Activated CD8-positive, alpha-beta T cell treated with anti-CD3 and anti-CD28 coated beads for 36 hours (primary cell): ENCODE data around the gene LBX1. TPM values are rescaled to one million over a fixed set of nuclear protein-coding genes. Genes with fewer than 3 reads are reported as not detected.

ENCODE experiments used
- ATAC-seq: fragments of 200-7000 bp; cut with Tn5 transposase; one replicate; pipeline ENCODE4 v1.10.0; 2021; ENCODE audit warnings: mild to moderate bottlenecking, moderate library complexity
- CTCF ChIA-PET: fragments of 350-600 bp; sonication (Branson Sonifier 250); formaldehyde crosslinking; loops from one replicate; lab custom pipeline; 2021; ENCODE audit warnings: antibody characterized with exemption; lab: Charles Lee
- POLR2A ChIA-PET: fragments of 350-600 bp; sonication (Branson Sonifier 250); formaldehyde crosslinking; loops from one replicate; lab custom pipeline; 2021; ENCODE audit warnings: antibody characterized with exemption; lab: Charles Lee
- DNase-seq: peaks from one replicate; pipeline ENCODE4 v3.0.0-alpha.2; 2020
- H3K27ac Mint-ChIP-seq: one replicate; pipeline ENCODE4 v1.8.0; 2021; ENCODE audit warnings: mild to moderate bottlenecking, mixed read lengths
- H3K27me3 Mint-ChIP-seq: one replicate; pipeline ENCODE4 v1.8.0; 2021; ENCODE audit warnings: mixed read lengths
- H3K36me3 Mint-ChIP-seq: one replicate; pipeline ENCODE4 v1.8.0; 2021; ENCODE audit warnings: low read depth, mixed read lengths
- H3K4me1 Mint-ChIP-seq: one replicate; pipeline ENCODE4 v1.8.0; 2021; ENCODE audit warnings: low read depth, mixed read lengths
- H3K4me3 Mint-ChIP-seq: one replicate; pipeline ENCODE4 v1.8.0; 2021; ENCODE audit warnings: mild to moderate bottlenecking, moderate library complexity, mixed read lengths
- H3K9me3 Mint-ChIP-seq: one replicate; pipeline ENCODE4 v1.8.0; 2021; ENCODE audit warnings: mixed read lengths
- CTCF ChIP-seq: fragments of 200-600 bp; IDR thresholded peaks from one replicate; pipeline ENCODE4 v1.8.0; 2022; ENCODE audit warnings: antibody characterized with exemption, mild to moderate bottlenecking
- intact Hi-C: fragments of 100-400 bp; cut with micrococcal nuclease; formaldehyde crosslinking; loops from one replicate; pipeline ENCODE4 v1.10.0; 2022
- total RNA-seq, 2 experiments: library from RNA; stranded (reverse); gene quantifications; one replicate each; pipeline ENCODE4 v1.2.3, GENCODE V29; 2021

The LBX1 gene
- total RNA-seq, 2 experiments from 2014 or later: not detected

DNA sequence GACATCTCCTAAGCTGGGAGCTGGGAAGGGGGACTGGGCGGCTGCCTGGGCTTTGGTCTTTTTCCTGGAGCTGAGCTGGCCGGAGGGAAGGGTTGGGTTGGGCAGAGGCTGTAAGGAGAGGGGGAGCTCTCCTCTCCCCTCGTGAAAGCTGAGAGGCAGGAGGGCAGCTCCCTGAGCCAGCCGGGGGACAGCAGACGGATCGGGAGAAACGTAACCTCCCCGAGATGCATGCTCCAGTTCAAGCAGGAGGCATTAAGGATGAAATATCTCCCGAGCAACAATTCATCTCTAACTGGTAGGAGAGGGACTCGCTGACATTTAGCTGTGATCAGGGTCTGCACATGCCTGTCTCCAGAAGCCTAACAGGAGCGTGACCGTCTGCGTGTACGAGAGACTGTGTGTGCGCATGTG is 19.9 kb upstream of the LBX1 start:
- DNase-seq: no peak
- Mint-ChIP-seq H3K27me3 (peaks cover 27% of the 10 kb centered on the region), H3K4me3 (no peak overlapping the region), H3K4me1 (no peaks in the 10 kb centered on the region), H3K9me3 (no peaks in the 10 kb centered on the region), H3K27ac (no peak overlapping the region), H3K36me3 (no peaks in the 10 kb centered on the region)
- no peak for TF ChIP-seq CTCF
- POLR2A ChIA-PET: no interaction called here
- ATAC-seq: no peak
- intact Hi-C loops: no loop called here
- CTCF ChIA-PET: interaction anchor here (1.1 kb wide), 2 partner anchors 36 to 107 kb away, joined by 3 read pairs; no protein-coding TSS in a partner anchor

GRCh38 chr10:101246639-101247038 is 17.4 kb upstream of the LBX1 start:
- CTCF ChIA-PET: interaction anchor here (0.7 kb wide), 1 partner anchor 620 kb away, joined by 3 read pairs; no protein-coding TSS in a partner anchor
- Mint-ChIP-seq H3K4me3 (no peak overlapping the region), H3K36me3 (no peaks in the 10 kb centered on the region), H3K27me3 (peaks cover 37% of the 10 kb centered on the region), H3K9me3 (no peaks in the 10 kb centered on the region), H3K4me1 (no peaks in the 10 kb centered on the region), H3K27ac (no peak overlapping the region)
- DNase-seq (no peak), ATAC-seq (no peak)
- no peak for TF ChIP-seq CTCF
- POLR2A ChIA-PET: no interaction called here
- intact Hi-C loops: no loop called here

GRCh38 chr10:101244321-101245050 is 15.2 kb upstream of the LBX1 start:
- intact Hi-C loops: no loop called here
- ChIA-PET CTCF (interaction anchor here (1.1 to 10.8 kb wide), 4 partner anchors 30 to 102 kb away, joined by 3 to 105 read pairs (median 6); no protein-coding TSS in a partner anchor), POLR2A (no interaction called here)
- ATAC-seq (no peak), DNase-seq (no peak)
- Mint-ChIP-seq H3K27ac (no peak overlapping the region), H3K36me3 (no peaks in the 10 kb centered on the region), H3K4me1 (no peaks in the 10 kb centered on the region), H3K9me3 (no peaks in the 10 kb centered on the region), H3K4me3 (no peak overlapping the region), H3K27me3 (peaks cover 49% of the 10 kb centered on the region)
- TF ChIP-seq CTCF: no peak

- intact Hi-C loops: no loop called here
- Mint-ChIP-seq H3K27me3 (peaks cover 63% of the 10 kb centered on the region), H3K4me1 (peaks cover 8% of the 10 kb centered on the region), H3K9me3 (no peaks in the 10 kb centered on the region), H3K36me3 (no peaks in the 10 kb centered on the region), H3K4me3 (no peak overlapping the region), H3K27ac (no peak overlapping the region)
- no peak for TF ChIP-seq CTCF
- DNase-seq: no peak
- ChIA-PET POLR2A (no interaction called here), CTCF (interaction anchor here (0.7 to 10.8 kb wide), 5 partner anchors 28 to 225 kb away, joined by 4 to 105 read pairs (median 6); no protein-coding TSS in a partner anchor)
- ATAC-seq: no peak
These were observed 12.8 kb upstream of the LBX1 start for GRCh38 chr10:101241840-101242707.
